ENCODE data around the gene ADAMTSL1. TPM values are rescaled to one million over a fixed set of nuclear protein-coding genes. Genes with fewer than 3 reads are reported as not detected.

ADAMTSL1 gene
- total and polyA plus RNA-seq, 5 donors from 2014 or later = not detected

DNA sequence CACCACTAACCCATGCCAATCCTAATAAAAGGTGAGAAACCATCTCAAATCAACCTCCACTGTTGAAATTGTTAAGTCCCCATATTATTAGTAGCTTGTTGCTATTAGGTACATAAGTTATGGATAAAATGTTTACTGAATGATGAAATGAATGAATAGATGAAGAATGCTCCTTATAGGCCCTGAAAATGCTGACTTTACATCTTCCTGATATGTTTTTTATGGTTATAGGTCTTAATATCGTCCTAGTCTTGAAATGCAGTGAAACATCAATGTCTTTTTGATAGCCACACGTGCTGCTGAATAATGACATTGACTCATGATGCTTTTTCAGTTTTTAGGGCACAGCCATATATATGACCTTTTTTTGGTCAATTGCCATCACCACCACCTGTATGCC is 281.3 kb downstream of the ADAMTSL1 start:
- Histone ChIP-seq H3K27ac (ENCODE audit: insufficient read depth, low read length, poor library complexity, severe bottlenecking) (no peak overlapping the region), H3K4me3 (ENCODE audit: low read depth, low read length) (no peak overlapping the region), H3K9me3 (ENCODE audit: control insufficient read depth in 2 of 2, low read length in 2 of 2) (no peaks in the 10 kb centered on the region), H3K4me1 (ENCODE audit: control insufficient read depth, insufficient read depth, low read length, poor library complexity, severe bottlenecking) (no peaks in the 10 kb centered on the region), H3K27me3 (ENCODE audit: control insufficient read depth, insufficient read depth, low read length) (no peaks in the 10 kb centered on the region), H3K36me3 (ENCODE audit: control insufficient read depth, insufficient read depth, low read length) (no peaks in the 10 kb centered on the region)
- Mint-ChIP-seq H3K4me3 (no peak overlapping the region), H3K27ac (no peak overlapping the region), H3K36me3 (no peaks in the 10 kb centered on the region), H3K27me3 (peaks cover 4% of the 10 kb centered on the region), H3K4me1 (no peaks in the 10 kb centered on the region), H3K9me3 (peaks cover 0 to 4% (median 0%) of the 10 kb centered on the region in 7 donors)
- no peak for DNase-seq
- ATAC-seq (ENCODE audit: low read depth in 2 of 2) = no peak

GRCh38 chr9:18756712-18757125 is 282.8 kb downstream of the ADAMTSL1 start:
- Histone ChIP-seq H3K36me3 (ENCODE audit: control insufficient read depth, insufficient read depth, low read length) (no peaks in the 10 kb centered on the region), H3K27ac (ENCODE audit: insufficient read depth, low read length, poor library complexity, severe bottlenecking) (no peak overlapping the region), H3K4me1 (ENCODE audit: control insufficient read depth, insufficient read depth, low read length, poor library complexity, severe bottlenecking) (no peaks in the 10 kb centered on the region), H3K9me3 (ENCODE audit: control insufficient read depth in 2 of 2, low read length in 2 of 2) (no peaks in the 10 kb centered on the region), H3K27me3 (ENCODE audit: control insufficient read depth, insufficient read depth, low read length) (no peaks in the 10 kb centered on the region), H3K4me3 (ENCODE audit: low read depth, low read length) (no peak overlapping the region)
- no peak for ATAC-seq (ENCODE audit: low read depth in 2 of 2)
- Mint-ChIP-seq H3K36me3 (no peaks in the 10 kb centered on the region), H3K27me3 (peaks cover 6% of the 10 kb centered on the region), H3K4me3 (no peak overlapping the region), H3K4me1 (no peaks in the 10 kb centered on the region), H3K27ac (no peak overlapping the region), H3K9me3 (peaks cover 0 to 7% (median 0%) of the 10 kb centered on the region in 7 donors)
- no peak for DNase-seq

DNA sequence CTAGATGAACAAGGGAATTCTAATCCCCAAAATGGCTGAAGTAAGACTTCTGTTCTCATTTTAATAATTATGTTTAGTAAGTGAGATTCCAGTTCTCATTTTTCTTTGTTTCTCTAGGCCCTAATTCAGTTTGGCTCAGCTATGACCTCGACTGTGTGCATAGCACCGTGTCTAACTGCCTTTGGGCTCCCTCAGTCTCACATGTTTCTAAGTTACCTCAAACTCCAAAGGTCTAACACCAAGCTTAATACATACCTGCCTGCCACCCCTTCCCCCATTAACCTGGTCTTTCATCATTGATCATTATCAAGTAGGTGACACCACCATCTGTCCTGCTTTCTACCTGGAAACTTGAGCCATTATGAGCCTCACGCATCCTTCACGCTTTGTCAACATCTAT is 285.9 kb downstream of the ADAMTSL1 start:
- Histone ChIP-seq H3K4me3 (ENCODE audit: low read depth, low read length) (no peak overlapping the region), H3K27me3 (ENCODE audit: control insufficient read depth, insufficient read depth, low read length) (no peaks in the 10 kb centered on the region), H3K27ac (ENCODE audit: insufficient read depth, low read length, poor library complexity, severe bottlenecking) (no peak overlapping the region), H3K4me1 (ENCODE audit: control insufficient read depth, insufficient read depth, low read length, poor library complexity, severe bottlenecking) (no peaks in the 10 kb centered on the region), H3K9me3 (ENCODE audit: control insufficient read depth in 2 of 2, low read length in 2 of 2) (no peaks in the 10 kb centered on the region), H3K36me3 (ENCODE audit: control insufficient read depth, insufficient read depth, low read length) (no peaks in the 10 kb centered on the region)
- no peak overlapping the region for H3K4me3 Mint-ChIP-seq
- H3K36me3 Mint-ChIP-seq = no peaks in the 10 kb centered on the region
- no peak for ATAC-seq (ENCODE audit: low read depth in 2 of 2)
- H3K27me3 Mint-ChIP-seq = peaks cover 6% of the 10 kb centered on the region
- peaks cover 0 to 7% (median 0%) of the 10 kb centered on the region in 7 donors for H3K9me3 Mint-ChIP-seq
- no peak for DNase-seq
- H3K27ac Mint-ChIP-seq = no peak overlapping the region
- no peaks in the 10 kb centered on the region for H3K4me1 Mint-ChIP-seq

GRCh38 chr9:18761742-18762300 is 287.9 kb downstream of the ADAMTSL1 start:
- no peaks in the 10 kb centered on the region for H3K4me1 Mint-ChIP-seq
- peaks cover 0 to 2% (median 0%) of the 10 kb centered on the region in 7 donors for H3K9me3 Mint-ChIP-seq
- H3K4me3 Mint-ChIP-seq = no peak overlapping the region
- Histone ChIP-seq H3K9me3 (ENCODE audit: control insufficient read depth in 2 of 2, low read length in 2 of 2) (no peaks in the 10 kb centered on the region), H3K36me3 (ENCODE audit: control insufficient read depth, insufficient read depth, low read length) (no peaks in the 10 kb centered on the region), H3K4me1 (ENCODE audit: control insufficient read depth, insufficient read depth, low read length, poor library complexity, severe bottlenecking) (no peaks in the 10 kb centered on the region), H3K27me3 (ENCODE audit: control insufficient read depth, insufficient read depth, low read length) (no peaks in the 10 kb centered on the region), H3K27ac (ENCODE audit: insufficient read depth, low read length, poor library complexity, severe bottlenecking) (no peak overlapping the region), H3K4me3 (ENCODE audit: low read depth, low read length) (no peak overlapping the region)
- H3K27ac Mint-ChIP-seq = no peak overlapping the region
- ATAC-seq (ENCODE audit: low read depth in 2 of 2) (no peak), DNase-seq (no peak)
- H3K27me3 Mint-ChIP-seq = peaks cover 18% of the 10 kb centered on the region
- no peaks in the 10 kb centered on the region for H3K36me3 Mint-ChIP-seq

DNA sequence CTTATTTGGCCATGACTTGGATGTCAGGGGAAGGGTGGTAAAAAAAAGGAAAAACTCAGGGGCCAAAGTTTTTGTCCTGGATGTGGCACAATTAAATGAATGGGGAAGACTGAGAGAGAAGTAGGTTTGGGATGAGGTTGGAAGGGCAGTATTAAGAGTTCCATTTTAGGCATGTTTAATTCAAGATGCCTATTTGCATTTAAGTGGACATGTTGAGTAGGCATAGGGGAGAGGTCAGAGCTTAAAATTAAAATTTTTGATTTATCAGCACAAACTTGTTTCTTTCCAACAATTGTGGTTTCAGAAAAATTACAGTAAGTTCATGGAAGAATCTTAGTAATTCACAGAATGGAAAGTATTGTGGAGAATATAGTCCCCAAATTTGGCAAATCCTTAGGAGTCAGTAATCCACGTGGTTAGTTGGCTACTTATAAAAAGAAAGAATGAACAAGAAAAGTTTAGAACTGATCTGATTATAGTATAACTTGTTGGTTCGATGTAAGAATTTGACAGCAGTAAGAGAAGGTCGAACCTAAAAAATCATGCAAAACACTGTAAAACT is 293.1 kb downstream of the ADAMTSL1 start:
- Mint-ChIP-seq H3K27ac (no peak overlapping the region), H3K36me3 (no peaks in the 10 kb centered on the region), H3K4me1 (no peaks in the 10 kb centered on the region), H3K9me3 (peaks cover 0 to 4% (median 0%) of the 10 kb centered on the region in 7 donors), H3K4me3 (no peak overlapping the region), H3K27me3 (peaks cover 16% of the 10 kb centered on the region)
- DNase-seq (no peak), ATAC-seq (ENCODE audit: low read depth in 2 of 2) (no peak)
- H3K27me3 ChIP-seq (ENCODE audit: control insufficient read depth, insufficient read depth, low read length) = no peaks in the 10 kb centered on the region
- no peaks in the 10 kb centered on the region for H3K4me1 ChIP-seq (ENCODE audit: control insufficient read depth, insufficient read depth, low read length, poor library complexity, severe bottlenecking)
- H3K36me3 ChIP-seq (ENCODE audit: control insufficient read depth, insufficient read depth, low read length) = no peaks in the 10 kb centered on the region
- no peaks in the 10 kb centered on the region for H3K9me3 ChIP-seq (ENCODE audit: control insufficient read depth in 2 of 2, low read length in 2 of 2)
- H3K27ac ChIP-seq (ENCODE audit: insufficient read depth, low read length, poor library complexity, severe bottlenecking) = no peak overlapping the region
- no peak overlapping the region for H3K4me3 ChIP-seq (ENCODE audit: low read depth, low read length)

GRCh38 chr9:18768951-18769622 is 295.1 kb downstream of the ADAMTSL1 start:
- Mint-ChIP-seq H3K27me3 (peaks cover 22% of the 10 kb centered on the region), H3K4me3 (no peak overlapping the region), H3K36me3 (no peaks in the 10 kb centered on the region), H3K9me3 (peaks cover 0 to 2% (median 0%) of the 10 kb centered on the region in 7 donors), H3K4me1 (no peaks in the 10 kb centered on the region), H3K27ac (no peak overlapping the region)
- ATAC-seq (ENCODE audit: low read depth in 2 of 2) (no peak), DNase-seq (no peak)
- Histone ChIP-seq H3K4me1 (ENCODE audit: control insufficient read depth, insufficient read depth, low read length, poor library complexity, severe bottlenecking) (no peaks in the 10 kb centered on the region), H3K27ac (ENCODE audit: insufficient read depth, low read length, poor library complexity, severe bottlenecking) (no peak overlapping the region), H3K4me3 (ENCODE audit: low read depth, low read length) (no peak overlapping the region), H3K27me3 (ENCODE audit: control insufficient read depth, insufficient read depth, low read length) (no peaks in the 10 kb centered on the region), H3K36me3 (ENCODE audit: control insufficient read depth, insufficient read depth, low read length) (no peaks in the 10 kb centered on the region), H3K9me3 (ENCODE audit: control insufficient read depth in 2 of 2, low read length in 2 of 2) (no peaks in the 10 kb centered on the region)

GRCh38 chr9:18770131-18770908 is 296.4 kb downstream of the ADAMTSL1 start:
- no peak overlapping the region for H3K27ac Mint-ChIP-seq
- no peaks in the 10 kb centered on the region for H3K36me3 Mint-ChIP-seq
- ATAC-seq (ENCODE audit: low read depth in 2 of 2) (no peak), DNase-seq (no peak)
- Histone ChIP-seq H3K9me3 (ENCODE audit: control insufficient read depth in 2 of 2, low read length in 2 of 2) (no peaks in the 10 kb centered on the region), H3K4me3 (ENCODE audit: low read depth, low read length) (no peak overlapping the region), H3K27ac (ENCODE audit: insufficient read depth, low read length, poor library complexity, severe bottlenecking) (no peak overlapping the region), H3K36me3 (ENCODE audit: control insufficient read depth, insufficient read depth, low read length) (no peaks in the 10 kb centered on the region), H3K4me1 (ENCODE audit: control insufficient read depth, insufficient read depth, low read length, poor library complexity, severe bottlenecking) (no peaks in the 10 kb centered on the region), H3K27me3 (ENCODE audit: control insufficient read depth, insufficient read depth, low read length) (no peaks in the 10 kb centered on the region)
- H3K4me1 Mint-ChIP-seq = no peaks in the 10 kb centered on the region
- peaks cover 21% of the 10 kb centered on the region for H3K27me3 Mint-ChIP-seq
- peaks cover 0 to 4% (median 0%) of the 10 kb centered on the region in 7 donors for H3K9me3 Mint-ChIP-seq
- H3K4me3 Mint-ChIP-seq = no peak overlapping the region
